HFF-Myc (cell line): ENCODE results near the gene ALKBH5.

ENCODE experiments used
- DNase-seq: peaks from one replicate; pipeline ENCODE4 v3.0.0-alpha.2; 2011; ENCODE audit warnings: low read depth; ENCODE audit errors: extremely low read depth
- H3K4me3 ChIP-seq: replicated peaks from 2 replicates; pipeline ENCODE4 v1.5.1; 2011; ENCODE audit warnings: low read depth, mild to moderate bottlenecking, control low read depth, low read length
- CTCF ChIP-seq: IDR thresholded peaks from 2 replicates; pipeline ENCODE4 v1.5.1; 2012; ENCODE audit warnings: mild to moderate bottlenecking, low read depth, low read length, control low read depth; ENCODE audit errors: missing control alignments

ALKBH5 gene

GRCh38 chr17:18229771-18230170 lies 46.1 kb downstream of the ALKBH5 start:
- no peak for TF ChIP-seq CTCF
- no peak overlapping the region for H3K4me3 ChIP-seq
- DNase-seq, result no peak

GRCh38 chr17:18230288-18231141 lies 46.9 kb downstream of the ALKBH5 start:
- H3K4me3 ChIP-seq, result no peak overlapping the region
- DNase-seq, result no peak
- TF ChIP-seq CTCF, result no peak

- DNase-seq, result no peak
- H3K4me3 ChIP-seq, result no peak overlapping the region
- no peak for TF ChIP-seq CTCF
Observed at GRCh38 chr17:18231164-18231563, 47.5 kb downstream of the ALKBH5 start.

- TF ChIP-seq CTCF, result no peak
- H3K4me3 ChIP-seq, result no peak overlapping the region
- no peak for DNase-seq
Observed at GRCh38 chr17:18233803-18234518, 50.3 kb downstream of the ALKBH5 start.

GRCh38 chr17:18234853-18235380 lies 51.3 kb downstream of the ALKBH5 start:
- no peak overlapping the region for H3K4me3 ChIP-seq
- no peak for DNase-seq
- no peak for TF ChIP-seq CTCF

GRCh38 chr17:18235743-18236256 lies 52.2 kb downstream of the ALKBH5 start:
- peak; percentile 30 for DNase-seq
- no peak for TF ChIP-seq CTCF
- H3K4me3 ChIP-seq, result no peak overlapping the region
